Caco-2 (cell line): ENCODE results near the gene NF2. TPM values are rescaled to one million over a fixed set of nuclear protein-coding genes. Genes with fewer than 3 reads are reported as not detected.

Experiments used
- BruUV-seq: library from RNA; stranded (reverse); fragments of 400-500 nt; replicated peaks from 2 replicates; lab custom pipeline; 2021; lab: Mats Ljungman, UMichigan
- CTCF ChIA-PET: fragments of 300-600 bp; sonication (Branson Sonifier 250); formaldehyde crosslinking; loops from one replicate; lab custom pipeline; 2022; ENCODE audit warnings: antibody characterized with exemption; lab: Charles Lee
- POLR2A ChIA-PET: fragments of 300-600 bp; sonication (Branson Sonifier 250); formaldehyde crosslinking; loops from one replicate; lab custom pipeline; 2022; ENCODE audit warnings: antibody characterized with exemption; lab: Charles Lee
- DNase-seq, 2 experiments: peaks; one replicate each; pipeline versions ENCODE4 v3.0.0 to v3.0.0-alpha.2; 2020 to 2022
- H3K27me3 ChIP-seq: replicated peaks from 2 replicates; pipeline ENCODE4 v1.6.0; 2011; ENCODE audit warnings: low read length; ENCODE audit not compliant: control insufficient read depth, insufficient read depth
- H3K36me3 ChIP-seq: 2 replicates; pipeline ENCODE4 v1.5.1; 2011; ENCODE audit warnings: low read length; ENCODE audit not compliant: control insufficient read depth, insufficient read depth
- H3K4me1 ChIP-seq: fragments of 250-450 bp; sonication (Bioruptor Pico); 2 replicates; pipeline ENCODE4 v1.5.1; 2020; ENCODE audit warnings: mild to moderate bottlenecking
- H3K4me3 ChIP-seq: 2 replicates; pipeline ENCODE4 v1.5.1; 2011; ENCODE audit warnings: low read depth, mild to moderate bottlenecking, control low read depth, low read length
- H3K9me3 ChIP-seq: fragments of 250-450 bp; sonication (Bioruptor Pico); 2 replicates; pipeline ENCODE4 v1.5.1; 2020; ENCODE audit warnings: mild to moderate bottlenecking, moderate library complexity
- H3K27ac Mint-ChIP-seq: one replicate; pipeline ENCODE4 v1.8.0; 2022; ENCODE audit warnings: mixed read lengths; ENCODE audit not compliant: unreplicated experiment
- H3K27me3 Mint-ChIP-seq: one replicate; pipeline ENCODE4 v1.8.0; 2022; ENCODE audit warnings: mixed read lengths; ENCODE audit not compliant: insufficient read depth, unreplicated experiment
- H3K36me3 Mint-ChIP-seq: one replicate; pipeline ENCODE4 v1.8.0; 2022; ENCODE audit warnings: mild to moderate bottlenecking, mixed read lengths; ENCODE audit not compliant: insufficient read depth, unreplicated experiment
- H3K4me1 Mint-ChIP-seq: one replicate; pipeline ENCODE4 v1.8.0; 2022; ENCODE audit warnings: low read depth, mixed read lengths; ENCODE audit not compliant: unreplicated experiment
- H3K4me3 Mint-ChIP-seq: one replicate; pipeline ENCODE4 v1.8.0; 2022; ENCODE audit warnings: mild to moderate bottlenecking, moderate library complexity, mixed read lengths; ENCODE audit not compliant: unreplicated experiment
- H3K9me3 Mint-ChIP-seq: one replicate; pipeline ENCODE4 v1.8.0; 2022; ENCODE audit warnings: mixed read lengths; ENCODE audit not compliant: unreplicated experiment
- intact Hi-C: fragments of 100-400 bp; cut with micrococcal nuclease; formaldehyde crosslinking; loops from one replicate; pipeline ENCODE4 v1.10.0; 2022; ENCODE audit not compliant: unreplicated experiment
- total RNA-seq: library from RNA; stranded (reverse); gene quantifications from 2 replicates; pipeline ENCODE4 v1.2.3, GENCODE V29; 2022
- TF ChIP-seq, protein P1 (sequence below), 2 experiments: fragments of 200-600 bp in 1 of 2; IDR thresholded peaks; 1 replicate in 1 of 2; 2 replicates in 1 of 2; pipeline versions ENCODE4 v1.5.1 to v1.8.0; 2011 to 2022; ENCODE audit warnings: antibody characterized with exemption in 1 of 2, control low read depth in 1 of 2, inconsistent platforms in 1 of 2, low read depth in 1 of 2, low read length in 1 of 2, mild to moderate bottlenecking in 1 of 2, moderate library complexity in 1 of 2; ENCODE audit not compliant: insufficient read depth in 1 of 2, severe bottlenecking in 1 of 2, unreplicated experiment in 1 of 2

NF2 gene
- total RNA-seq, 1 experiment from 2014 or later: 53.2 TPM

DNA sequence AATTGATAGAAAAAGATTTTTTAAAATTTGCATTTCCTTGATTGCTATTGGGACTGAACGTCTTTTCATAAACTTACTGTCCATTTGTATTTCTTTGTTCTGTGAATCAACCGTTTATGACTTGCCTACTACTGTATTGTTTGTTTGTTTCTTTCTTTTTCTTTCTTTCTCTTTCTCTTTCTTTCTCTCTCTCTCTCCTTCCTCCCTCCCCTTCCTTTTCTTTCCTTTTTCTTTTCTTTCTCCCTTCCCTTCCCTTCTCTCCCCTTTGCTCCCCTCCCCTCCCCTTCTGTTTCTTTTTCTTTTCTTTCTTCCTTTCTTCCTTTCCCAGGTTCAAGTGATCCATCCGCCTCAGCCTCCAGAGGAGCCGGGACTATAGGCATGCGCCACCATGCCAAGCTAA is 46.9 kb downstream of the NF2 start:
- POLR2A ChIA-PET: no interaction called here
- TF ChIP-seq, protein P1, sequence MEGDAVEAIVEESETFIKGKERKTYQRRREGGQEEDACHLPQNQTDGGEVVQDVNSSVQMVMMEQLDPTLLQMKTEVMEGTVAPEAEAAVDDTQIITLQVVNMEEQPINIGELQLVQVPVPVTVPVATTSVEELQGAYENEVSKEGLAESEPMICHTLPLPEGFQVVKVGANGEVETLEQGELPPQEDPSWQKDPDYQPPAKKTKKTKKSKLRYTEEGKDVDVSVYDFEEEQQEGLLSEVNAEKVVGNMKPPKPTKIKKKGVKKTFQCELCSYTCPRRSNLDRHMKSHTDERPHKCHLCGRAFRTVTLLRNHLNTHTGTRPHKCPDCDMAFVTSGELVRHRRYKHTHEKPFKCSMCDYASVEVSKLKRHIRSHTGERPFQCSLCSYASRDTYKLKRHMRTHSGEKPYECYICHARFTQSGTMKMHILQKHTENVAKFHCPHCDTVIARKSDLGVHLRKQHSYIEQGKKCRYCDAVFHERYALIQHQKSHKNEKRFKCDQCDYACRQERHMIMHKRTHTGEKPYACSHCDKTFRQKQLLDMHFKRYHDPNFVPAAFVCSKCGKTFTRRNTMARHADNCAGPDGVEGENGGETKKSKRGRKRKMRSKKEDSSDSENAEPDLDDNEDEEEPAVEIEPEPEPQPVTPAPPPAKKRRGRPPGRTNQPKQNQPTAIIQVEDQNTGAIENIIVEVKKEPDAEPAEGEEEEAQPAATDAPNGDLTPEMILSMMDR (IDR thresholded peaks at IDR 0.05; ENCODE audit: insufficient read depth in 1 of 2, low read depth in 1 of 2, low read length in 1 of 2, severe bottlenecking in 1 of 2, unreplicated experiment in 1 of 2): no peak
- Mint-ChIP-seq H3K36me3 (peaks cover 20% of the 10 kb centered on the region), H3K4me1 (no peaks in the 10 kb centered on the region), H3K27me3 (no peaks in the 10 kb centered on the region), H3K27ac (no peak overlapping the region), H3K9me3 (no peaks in the 10 kb centered on the region), H3K4me3 (no peak overlapping the region)
- H3K9me3 ChIP-seq: no peaks in the 10 kb centered on the region
- H3K27me3 ChIP-seq: no peaks in the 10 kb centered on the region
- no TSS peak for BruUV-seq
- intact Hi-C loops: no loop called here
- no peaks in the 10 kb centered on the region for H3K4me1 ChIP-seq
- no peak overlapping the region for H3K4me3 ChIP-seq
- DNase-seq: no peak
- H3K36me3 ChIP-seq: no peaks in the 10 kb centered on the region; the same call in 1 of the 2 replicates
- CTCF ChIA-PET: no interaction called here

DNA sequence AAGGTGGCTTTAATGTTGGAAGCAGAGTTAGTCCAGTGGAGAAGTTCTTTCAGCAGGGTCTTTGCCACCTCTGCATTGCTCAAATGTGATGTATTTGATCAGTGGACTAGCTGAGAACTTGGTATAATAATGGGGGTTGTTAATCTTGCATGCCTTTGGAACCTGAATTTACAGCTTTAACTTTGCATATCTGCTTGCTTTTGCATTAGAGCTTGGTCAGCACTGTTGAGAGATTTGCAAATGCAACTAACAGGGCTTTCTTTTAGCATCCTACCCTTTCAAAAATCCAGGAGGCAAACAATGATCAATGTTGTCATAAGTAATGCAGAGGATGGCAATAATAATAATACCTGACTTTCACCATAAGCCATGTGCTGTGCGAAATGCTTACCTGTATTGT is 48.2 kb downstream of the NF2 start:
- no peak overlapping the region for H3K4me3 Mint-ChIP-seq
- POLR2A ChIA-PET: no interaction called here
- H3K4me1 ChIP-seq: no peaks in the 10 kb centered on the region
- no peaks in the 10 kb centered on the region for H3K9me3 ChIP-seq
- no peaks in the 10 kb centered on the region for H3K27me3 ChIP-seq
- no peak overlapping the region for H3K27ac Mint-ChIP-seq
- intact Hi-C loops: no loop called here
- CTCF ChIA-PET: no interaction called here
- BruUV-seq: no TSS peak
- H3K36me3 ChIP-seq: no peaks in the 10 kb centered on the region; the same call in 1 of the 2 replicates
- H3K27me3 Mint-ChIP-seq: no peaks in the 10 kb centered on the region
- H3K9me3 Mint-ChIP-seq: no peaks in the 10 kb centered on the region
- no peaks in the 10 kb centered on the region for H3K4me1 Mint-ChIP-seq
- no peak for DNase-seq
- TF ChIP-seq, protein P1 (IDR thresholded peaks at IDR 0.05; ENCODE audit: insufficient read depth in 1 of 2, low read depth in 1 of 2, low read length in 1 of 2, severe bottlenecking in 1 of 2, unreplicated experiment in 1 of 2): no peak
- H3K36me3 Mint-ChIP-seq: peaks cover 17% of the 10 kb centered on the region
- H3K4me3 ChIP-seq: no peak overlapping the region

- Histone ChIP-seq H3K4me3 (no peak overlapping the region), H3K4me1 (no peaks in the 10 kb centered on the region), H3K27me3 (no peaks in the 10 kb centered on the region), H3K36me3 (no peaks in the 10 kb centered on the region; the same call in 1 of the 2 replicates), H3K9me3 (no peaks in the 10 kb centered on the region)
- ChIA-PET CTCF (no interaction called here), POLR2A (no interaction called here)
- TF ChIP-seq, protein P1 (IDR thresholded peaks at IDR 0.05; ENCODE audit: insufficient read depth in 1 of 2, low read depth in 1 of 2, low read length in 1 of 2, severe bottlenecking in 1 of 2, unreplicated experiment in 1 of 2): no peak
- Mint-ChIP-seq H3K9me3 (no peaks in the 10 kb centered on the region), H3K36me3 (peaks cover 6% of the 10 kb centered on the region), H3K4me1 (no peaks in the 10 kb centered on the region), H3K27ac (no peak overlapping the region), H3K4me3 (no peak overlapping the region), H3K27me3 (no peaks in the 10 kb centered on the region)
- BruUV-seq: no TSS peak
- intact Hi-C loops: no loop called here
- DNase-seq: no peak
These were observed 51.0 kb downstream of the NF2 start for GRCh38 chr22:29654420-29654819.
